Left ventricle myocardium inferior (tissue), 1 donor: Measurements from ENCODE around the gene TSPAN11. TPM values are rescaled to one million over a fixed set of nuclear protein-coding genes. Genes with fewer than 3 reads are reported as not detected.

Experiments used
- DNase-seq: peaks from one replicate; pipeline ENCODE4 v3.0.0-alpha.2; 2020
- H3K27ac ChIP-seq: fragments of 200-600 bp; replicated peaks from 2 replicates; pipeline ENCODE4 v1.8.0; 2021
- H3K27me3 ChIP-seq: fragments of 200-600 bp; 2 replicates; pipeline ENCODE4 v1.8.0; 2021; ENCODE audit warnings: low read depth
- H3K36me3 ChIP-seq: fragments of 200-600 bp; 2 replicates; pipeline ENCODE4 v1.8.0; 2021
- H3K4me1 ChIP-seq: fragments of 200-600 bp; 2 replicates; pipeline ENCODE4 v1.8.0; 2021
- H3K4me3 ChIP-seq: fragments of 200-600 bp; 2 replicates; pipeline ENCODE4 v1.8.0; 2021; ENCODE audit warnings: mild to moderate bottlenecking, moderate library complexity
- H3K9me3 ChIP-seq: fragments of 200-600 bp; replicated peaks from 2 replicates; pipeline ENCODE4 v1.8.0; 2021
- intact Hi-C: fragments of 100-400 bp; cut with micrococcal nuclease; formaldehyde crosslinking; loops from one replicate; pipeline ENCODE4 v1.11.0; 2022
- total RNA-seq: library from RNA; stranded (reverse); fragmentation: NEBNext Ultra II Directional; extraction: Animal tissue kit (Norgen Biotek cat#: 25700); gene quantifications from one replicate; pipeline ENCODE4 v1.2.1, GENCODE V29; 2021
- TF ChIP-seq, protein P1 (sequence below): fragments of 200-600 bp; IDR thresholded peaks from 2 replicates; pipeline ENCODE4 v1.8.0; 2021; ENCODE audit warnings: antibody characterized with exemption, mild to moderate bottlenecking, borderline replicate concordance
- donor health status: DM: no; HTN: yes; CAD: no; lungs with severe emphysema.

TSPAN11 gene
- total RNA-seq, 1 donor from 2014 or later: 1.7 TPM

- intact Hi-C loops: no loop called here
- Histone ChIP-seq H3K27ac (no peak overlapping the region), H3K27me3 (no peaks in the 10 kb centered on the region), H3K4me1 (peaks cover 20% of the 10 kb centered on the region), H3K4me3 (no peak overlapping the region), H3K36me3 (no peaks in the 10 kb centered on the region), H3K9me3 (no peaks in the 10 kb centered on the region)
- TF ChIP-seq, protein P1, sequence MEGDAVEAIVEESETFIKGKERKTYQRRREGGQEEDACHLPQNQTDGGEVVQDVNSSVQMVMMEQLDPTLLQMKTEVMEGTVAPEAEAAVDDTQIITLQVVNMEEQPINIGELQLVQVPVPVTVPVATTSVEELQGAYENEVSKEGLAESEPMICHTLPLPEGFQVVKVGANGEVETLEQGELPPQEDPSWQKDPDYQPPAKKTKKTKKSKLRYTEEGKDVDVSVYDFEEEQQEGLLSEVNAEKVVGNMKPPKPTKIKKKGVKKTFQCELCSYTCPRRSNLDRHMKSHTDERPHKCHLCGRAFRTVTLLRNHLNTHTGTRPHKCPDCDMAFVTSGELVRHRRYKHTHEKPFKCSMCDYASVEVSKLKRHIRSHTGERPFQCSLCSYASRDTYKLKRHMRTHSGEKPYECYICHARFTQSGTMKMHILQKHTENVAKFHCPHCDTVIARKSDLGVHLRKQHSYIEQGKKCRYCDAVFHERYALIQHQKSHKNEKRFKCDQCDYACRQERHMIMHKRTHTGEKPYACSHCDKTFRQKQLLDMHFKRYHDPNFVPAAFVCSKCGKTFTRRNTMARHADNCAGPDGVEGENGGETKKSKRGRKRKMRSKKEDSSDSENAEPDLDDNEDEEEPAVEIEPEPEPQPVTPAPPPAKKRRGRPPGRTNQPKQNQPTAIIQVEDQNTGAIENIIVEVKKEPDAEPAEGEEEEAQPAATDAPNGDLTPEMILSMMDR: no peak
- no peak for DNase-seq
Observed at GRCh38 chr12:30991466-30991865, 64.9 kb downstream of the TSPAN11 start.

- Histone ChIP-seq H3K4me1 (peaks cover 20% of the 10 kb centered on the region), H3K27ac (no peak overlapping the region), H3K9me3 (no peaks in the 10 kb centered on the region), H3K27me3 (no peaks in the 10 kb centered on the region), H3K4me3 (no peak overlapping the region), H3K36me3 (no peaks in the 10 kb centered on the region)
- TF ChIP-seq, protein P1: no peak
- intact Hi-C loops: no loop called here
- DNase-seq: no peak
Observed at GRCh38 chr12:30992381-30992780, 65.8 kb downstream of the TSPAN11 start.

DNA sequence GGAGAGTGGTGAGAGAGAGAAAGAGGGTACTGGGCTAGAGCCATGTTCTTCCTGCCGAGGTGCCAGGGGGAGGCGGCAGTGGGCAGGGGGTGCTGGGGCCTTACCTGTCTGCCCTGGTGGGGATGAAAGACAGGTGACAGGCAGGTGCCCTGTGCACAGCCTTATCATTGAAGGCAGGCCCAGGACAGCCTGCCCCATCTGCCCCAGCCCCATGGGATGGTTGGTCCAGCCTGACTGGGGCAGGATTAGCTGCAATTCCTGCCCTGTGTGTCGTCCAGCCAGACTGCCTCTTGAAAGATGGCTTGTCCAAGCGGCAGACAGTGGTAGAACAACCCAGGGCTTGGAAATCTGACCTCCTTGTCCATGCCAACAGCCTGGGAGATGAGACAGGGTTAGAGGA lies 67.2 kb downstream of the TSPAN11 start:
- H3K27me3 ChIP-seq: no peaks in the 10 kb centered on the region
- no peaks in the 10 kb centered on the region for H3K9me3 ChIP-seq
- intact Hi-C loops: no loop called here
- H3K4me1 ChIP-seq: peaks cover 20% of the 10 kb centered on the region
- no peak overlapping the region for H3K27ac ChIP-seq
- no peaks in the 10 kb centered on the region for H3K36me3 ChIP-seq
- H3K4me3 ChIP-seq: no peak overlapping the region
- DNase-seq: no peak
- TF ChIP-seq, protein P1: no peak

DNA sequence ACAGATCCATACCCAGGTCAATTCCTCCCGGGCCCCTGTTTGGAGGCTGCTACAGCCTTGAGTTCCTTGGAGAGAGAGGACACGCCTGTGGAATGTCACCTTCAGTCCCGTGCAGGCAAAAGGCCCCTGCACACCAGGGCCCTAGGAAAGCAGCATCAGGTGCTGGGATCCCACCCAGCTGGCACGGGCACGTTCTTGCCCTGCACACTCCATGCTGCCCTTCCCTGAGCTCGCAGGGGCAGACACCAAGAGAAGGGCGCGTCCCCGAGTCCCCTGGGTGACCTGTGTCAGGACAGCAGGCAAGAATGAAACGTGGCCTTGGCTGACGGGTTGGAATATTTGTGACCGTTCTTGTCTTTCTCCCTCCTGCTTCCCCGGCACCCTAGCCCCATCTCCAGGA lies 67.7 kb downstream of the TSPAN11 start:
- no peaks in the 10 kb centered on the region for H3K36me3 ChIP-seq
- intact Hi-C loops: no loop called here
- TF ChIP-seq, protein P1: no peak
- no peak overlapping the region for H3K27ac ChIP-seq
- peaks cover 16% of the 10 kb centered on the region for H3K4me1 ChIP-seq
- no peaks in the 10 kb centered on the region for H3K27me3 ChIP-seq
- H3K9me3 ChIP-seq: no peaks in the 10 kb centered on the region
- DNase-seq: no peak
- H3K4me3 ChIP-seq: no peak overlapping the region

- Histone ChIP-seq H3K36me3 (no peaks in the 10 kb centered on the region), H3K9me3 (no peaks in the 10 kb centered on the region), H3K27me3 (no peaks in the 10 kb centered on the region), H3K4me1 (peaks cover 8% of the 10 kb centered on the region), H3K27ac (no peak overlapping the region), H3K4me3 (no peak overlapping the region)
- TF ChIP-seq, protein P1: no peak
- DNase-seq: no peak
- intact Hi-C loops: no loop called here
Observed at GRCh38 chr12:30996255-30996654, 69.7 kb downstream of the TSPAN11 start.

DNA sequence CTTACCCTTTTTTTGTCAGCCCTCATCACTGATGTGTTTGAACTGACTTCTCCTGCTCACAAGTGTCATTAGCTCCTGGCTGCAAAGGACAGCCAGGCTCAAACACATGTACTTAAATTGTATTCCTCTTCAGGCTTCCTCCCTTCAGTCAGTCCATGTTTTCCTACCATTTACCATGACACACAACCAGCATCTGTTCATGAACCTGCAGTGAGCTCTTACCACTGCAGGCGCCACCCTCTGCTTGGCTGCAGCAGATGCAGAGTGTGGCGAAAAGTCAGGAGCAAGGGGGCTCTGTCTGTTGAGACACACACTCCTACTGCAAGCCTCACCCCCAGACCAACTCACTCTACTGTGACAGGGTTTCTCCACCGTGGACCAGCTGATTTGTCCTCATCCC lies 70.2 kb downstream of the TSPAN11 start:
- Histone ChIP-seq H3K4me1 (peaks cover 8% of the 10 kb centered on the region), H3K36me3 (no peaks in the 10 kb centered on the region), H3K4me3 (no peak overlapping the region), H3K27ac (no peak overlapping the region), H3K27me3 (no peaks in the 10 kb centered on the region), H3K9me3 (no peaks in the 10 kb centered on the region)
- intact Hi-C loops: no loop called here
- no peak for DNase-seq
- TF ChIP-seq, protein P1: no peak
